Measurements from ENCODE around the gene RNF141.

RNF141 gene

DNA sequence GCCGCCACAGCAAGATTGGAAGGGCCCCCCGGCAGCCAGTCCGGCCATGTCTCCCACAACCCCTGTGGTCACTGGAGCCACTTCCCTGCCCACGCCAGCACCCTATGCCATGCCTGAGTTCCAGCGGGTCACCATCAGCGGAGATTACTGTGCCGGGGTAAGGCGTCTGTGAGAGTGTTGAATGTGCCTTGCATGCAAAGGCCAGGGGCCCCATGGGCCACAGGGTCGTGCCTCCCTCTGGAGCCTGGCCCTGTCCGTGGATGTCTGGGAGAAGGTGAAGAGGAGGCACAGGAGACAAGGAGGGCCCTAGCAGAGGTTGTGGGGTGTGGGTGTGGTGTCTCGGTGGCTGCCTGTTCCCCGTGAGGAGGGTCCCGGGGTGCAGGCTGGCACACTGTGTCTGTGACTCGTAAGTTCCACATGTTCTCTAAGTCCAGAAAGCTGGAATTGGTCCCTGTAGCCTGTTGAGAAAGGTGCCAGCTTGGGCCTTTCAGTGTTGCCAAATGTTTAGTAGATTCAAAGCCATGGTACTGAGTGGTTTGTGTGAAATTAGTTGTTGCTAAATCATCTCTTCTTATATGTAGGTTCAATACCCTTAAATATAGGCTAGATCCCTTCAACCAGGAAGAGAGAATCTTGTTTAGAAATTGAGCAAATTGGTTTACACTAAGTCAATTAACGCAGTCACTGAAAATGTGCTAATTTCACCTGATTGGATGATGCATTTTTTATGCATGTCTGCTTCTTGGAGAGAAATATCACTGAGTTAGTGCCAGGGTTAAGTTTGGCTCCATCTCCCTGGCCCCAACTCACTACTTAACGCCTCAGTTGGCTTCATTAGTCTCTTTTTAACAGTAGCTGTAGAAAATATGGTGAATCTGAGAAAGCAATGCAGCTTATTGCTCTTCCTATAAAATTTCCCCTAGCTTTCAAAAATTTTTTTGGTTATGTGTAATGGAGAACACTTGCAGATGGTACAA, 62.1 kb downstream of the RNF141 start:
- DNase-seq, result no peak

DNA sequence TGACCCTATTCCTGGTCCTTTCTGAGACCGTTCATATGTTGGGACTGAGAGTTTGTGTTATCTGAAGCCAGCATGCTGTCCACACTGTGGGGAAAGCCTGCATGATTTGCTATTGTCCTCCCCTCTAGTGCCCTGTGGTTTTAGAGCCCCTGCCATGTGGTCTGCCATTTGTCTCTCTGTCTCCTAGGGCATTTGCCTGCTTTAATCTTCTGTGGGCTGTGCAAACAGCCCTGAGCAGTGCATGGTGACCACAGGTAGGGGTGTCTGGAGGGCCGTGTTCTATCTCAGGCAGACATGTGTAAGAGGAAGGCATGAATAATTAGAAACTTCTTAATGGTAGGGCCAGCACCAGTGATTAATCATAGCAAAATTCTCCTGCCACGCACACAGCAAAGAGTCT, 62.9 kb downstream of the RNF141 start:
- no peak for DNase-seq

- no peak for DNase-seq
Observed at GRCh38 chr11:10477690-10478046, 63.3 kb downstream of the RNF141 start.

- DNase-seq, result no peak
Observed at GRCh38 chr11:10476927-10477689, 63.9 kb downstream of the RNF141 start.

DNA sequence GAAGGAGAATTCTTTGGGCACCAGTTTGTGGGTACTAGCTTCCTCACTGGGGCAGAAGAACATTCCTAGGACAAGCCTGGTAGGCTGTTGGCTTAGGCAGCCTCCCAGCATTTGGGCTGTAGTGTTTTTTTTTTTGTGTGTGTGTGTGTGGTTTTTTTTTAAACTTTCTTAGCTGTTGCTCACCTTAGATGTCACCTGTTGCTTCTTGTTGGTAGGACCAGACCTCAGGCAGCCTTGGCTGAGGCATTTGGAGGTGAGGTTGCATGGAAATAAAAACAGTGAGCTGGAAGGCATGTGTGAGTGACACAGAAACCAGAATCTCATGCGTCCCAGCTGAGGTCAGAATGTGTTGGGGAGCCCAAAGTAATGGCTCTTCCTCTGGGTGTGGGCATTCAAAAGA, 64.6 kb downstream of the RNF141 start:
- no peak for DNase-seq

DNA sequence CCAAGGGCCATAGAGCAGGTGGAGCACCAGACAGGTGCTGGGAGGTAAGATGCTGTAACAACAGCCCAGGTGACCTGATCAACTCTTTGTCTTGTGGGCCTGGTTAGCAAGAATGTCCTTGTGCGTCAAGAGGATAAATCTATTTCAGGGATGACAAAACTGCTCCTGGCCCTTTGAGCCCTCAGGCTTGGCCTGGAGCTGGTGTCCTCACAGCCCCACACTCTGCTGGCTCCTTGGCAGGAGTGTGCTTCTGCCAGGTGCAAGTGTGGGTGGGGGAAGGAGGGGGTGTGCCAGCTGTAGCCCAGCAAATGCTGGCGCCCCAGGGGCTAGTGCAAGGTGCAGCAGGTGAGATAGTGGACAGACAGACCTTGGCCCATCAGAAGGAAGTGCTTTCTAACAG, 66.4 kb downstream of the RNF141 start:
- DNase-seq, result no peak

- no peak for DNase-seq
Observed at GRCh38 chr11:10473371-10473770, 67.6 kb downstream of the RNF141 start.

DNA sequence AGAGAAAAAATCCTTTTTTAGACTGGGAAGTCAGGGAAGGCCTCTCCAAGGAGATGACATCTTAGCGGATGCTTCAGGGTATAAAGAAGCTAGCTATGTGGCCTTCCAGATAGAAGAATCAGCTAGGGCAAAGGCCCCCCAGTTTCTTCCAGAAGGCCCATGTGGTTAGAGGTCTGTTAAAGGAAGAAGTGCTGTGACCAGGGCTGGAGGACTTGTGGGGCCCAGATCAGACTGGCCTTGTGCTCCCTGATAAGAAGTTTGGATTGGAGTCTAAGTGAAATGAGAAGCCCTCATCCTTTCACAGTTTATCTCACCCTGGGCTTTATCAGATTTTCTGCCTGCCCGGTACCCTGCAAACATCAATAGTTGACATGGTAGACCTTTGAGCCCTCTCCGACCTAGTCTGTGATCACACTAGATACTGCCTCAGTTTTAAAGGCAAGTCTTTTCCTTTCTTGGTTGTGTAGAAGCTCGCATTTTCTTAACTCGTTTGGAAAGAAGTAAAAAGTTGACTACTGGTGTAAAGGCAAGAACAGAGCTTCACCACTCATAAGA, 78.2 kb downstream of the RNF141 start:
- no peak for DNase-seq
